Mesendoderm (in vitro differentiated cells): Measurements from ENCODE around the gene MACF1.
A peak's percentile ranks its signal among the peaks of the same experiment; 100 is the strongest.

Source experiments
- DNase-seq: peaks from one replicate; pipeline ENCODE4 v3.0.0; 2013
- H2AK5ac ChIP-seq: 2 replicates; pipeline ENCODE4 v1.6.1; 2013; ENCODE audit warnings: low read length, inconsistent platforms
- H2BK120ac ChIP-seq: 2 replicates; pipeline ENCODE4 v1.6.1; 2013; ENCODE audit warnings: low read depth, mild to moderate bottlenecking, low read length, moderate library complexity, mixed read lengths
- H2BK15ac ChIP-seq: replicated peaks from 2 replicates; pipeline ENCODE4 v1.6.1; 2013; ENCODE audit warnings: low read depth, mild to moderate bottlenecking, moderate library complexity
- H2BK5ac ChIP-seq: 2 replicates; pipeline ENCODE4 v1.6.1; 2013; ENCODE audit warnings: low read length, inconsistent platforms
- H3K18ac ChIP-seq: 2 replicates; pipeline ENCODE4 v1.6.1; 2013; ENCODE audit warnings: mild to moderate bottlenecking, low read length, mixed read lengths
- H3K23ac ChIP-seq: one replicate; pipeline ENCODE4 v1.6.1; 2013; ENCODE audit warnings: low read length
- H3K27ac ChIP-seq: 2 replicates; pipeline ENCODE4 v1.5.1; 2013; ENCODE audit warnings: low read depth, mild to moderate bottlenecking, inconsistent platforms, low read length, moderate library complexity
- H3K27me3 ChIP-seq: 2 replicates; pipeline ENCODE4 v1.6.1; 2013; ENCODE audit warnings: low read length, control low read depth, mild to moderate bottlenecking, inconsistent platforms; ENCODE audit not compliant: insufficient read depth, poor library complexity
- H3K36me3 ChIP-seq: 2 replicates; pipeline ENCODE4 v1.6.1; 2013; ENCODE audit warnings: low read length, inconsistent platforms; ENCODE audit not compliant: control insufficient read depth, insufficient read depth
- H3K4ac ChIP-seq: one replicate; pipeline ENCODE4 v1.6.1; 2013; ENCODE audit warnings: low read depth, mild to moderate bottlenecking, low read length, moderate library complexity
- H3K4me1 ChIP-seq: 2 replicates; pipeline ENCODE4 v1.6.1; 2013; ENCODE audit warnings: low read depth, low read length, inconsistent platforms; ENCODE audit not compliant: control insufficient read depth
- H3K4me2 ChIP-seq: 2 replicates; pipeline ENCODE4 v1.6.1; 2013; ENCODE audit warnings: low read length
- H3K4me3 ChIP-seq: 2 replicates; pipeline ENCODE4 v1.5.1; 2013; ENCODE audit warnings: mild to moderate bottlenecking, low read length
- H3K56ac ChIP-seq: one replicate; pipeline ENCODE4 v1.6.1; 2013; ENCODE audit warnings: low read length
- H3K79me1 ChIP-seq: 2 replicates; pipeline ENCODE4 v1.6.1; 2013; ENCODE audit warnings: low read length, inconsistent platforms
- H3K79me2 ChIP-seq: 2 replicates; pipeline ENCODE4 v1.6.1; 2013; ENCODE audit warnings: mild to moderate bottlenecking, low read length; ENCODE audit not compliant: control insufficient read depth, insufficient read depth
- H3K9ac ChIP-seq: 2 replicates; pipeline ENCODE4 v1.6.1; 2013; ENCODE audit warnings: low read length, inconsistent platforms
- H4K5ac ChIP-seq: one replicate; pipeline ENCODE4 v1.6.1; 2013; ENCODE audit warnings: low read length
- H4K8ac ChIP-seq: one replicate; pipeline ENCODE4 v1.6.1; 2013; ENCODE audit warnings: low read depth, mild to moderate bottlenecking, control low read depth, low read length, moderate library complexity
- WGBS: extraction: QIAGEN DNeasy Blood & Tissue Kit; methylation state at CpG from one replicate; pipeline ENCODE4 v1.1.7; 2013; ENCODE audit warnings: low lambda C conversion rate, missing lambda C conversion rate; ENCODE audit not compliant: insufficient coverage; ENCODE audit errors: extremely low coverage; 5-methylcytosine and 5-hydroxymethylcytosine counted together

The MACF1 gene

DNA sequence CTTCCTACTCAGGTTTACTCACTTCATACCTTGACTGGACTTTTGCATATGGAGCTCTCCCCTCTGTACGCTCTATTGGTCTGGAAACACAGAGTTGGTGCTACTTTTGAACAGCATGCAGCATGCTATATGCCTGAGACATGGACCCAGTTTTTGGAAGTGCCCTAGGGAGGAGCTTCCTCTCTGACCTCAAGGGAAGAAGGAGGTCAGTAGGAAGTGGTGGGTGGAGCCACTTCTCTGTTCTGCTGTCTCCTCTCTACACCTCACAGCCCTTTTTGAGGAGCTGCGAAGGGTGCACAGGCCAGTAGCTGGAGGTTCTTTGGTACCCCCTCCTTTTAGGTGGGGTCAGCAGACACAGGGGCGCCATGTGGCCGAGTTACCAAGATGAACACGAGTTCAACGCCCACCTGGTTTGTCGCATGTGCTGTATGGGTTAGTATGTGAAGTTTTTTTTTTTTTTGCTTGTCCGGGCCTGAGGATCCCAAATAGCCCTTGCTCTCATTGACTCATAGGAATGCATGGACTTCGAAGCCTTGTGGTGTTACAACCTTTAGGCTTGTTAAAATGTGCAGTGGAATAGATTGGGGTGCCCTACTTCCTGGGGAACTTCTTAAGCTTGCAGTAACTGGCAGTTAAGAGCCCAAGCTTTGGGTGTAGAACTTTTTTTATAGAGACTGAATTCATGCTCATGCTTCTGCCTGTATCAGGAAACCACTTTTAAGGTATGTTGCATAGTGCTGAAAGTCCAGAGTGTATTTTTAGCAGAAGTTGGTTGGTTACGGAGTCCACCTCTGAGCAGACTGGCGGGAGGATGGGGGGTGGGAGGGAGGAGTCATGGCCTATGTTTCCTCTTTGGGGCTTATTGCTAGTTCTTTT is 10.7 kb downstream of the MACF1 start:
- Histone ChIP-seq H4K5ac (no peak overlapping the region), H3K36me3 (no peaks in the 10 kb centered on the region), H3K56ac (no peak overlapping the region), H3K18ac (no peak overlapping the region), H3K23ac (no peak overlapping the region), H2AK5ac (no peak overlapping the region), H2BK5ac (no peak overlapping the region), H2BK15ac (no peak overlapping the region), H4K8ac (no peak overlapping the region), H3K4me2 (no peak overlapping the region), H3K79me2 (peaks cover 6% of the 10 kb centered on the region), H2BK120ac (no peak overlapping the region), H3K27ac (peak overlapping the region; percentile 66), H3K9ac (no peak overlapping the region), H3K4me3 (no peak overlapping the region), H3K4ac (no peak overlapping the region), H3K4me1 (peaks cover 16% of the 10 kb centered on the region), H3K79me1 (peaks cover 8% of the 10 kb centered on the region), H3K27me3 (no peaks in the 10 kb centered on the region)
- WGBS = no CpG with 5 or more reads among the region's 11 CpGs
- peak; percentile 39 for DNase-seq

GRCh38 chr1:39216771-39217170 is 12.3 kb downstream of the MACF1 start:
- Histone ChIP-seq H3K9ac (no peak overlapping the region), H3K79me2 (peaks cover 9% of the 10 kb centered on the region), H3K27ac (no peak overlapping the region), H2BK5ac (no peak overlapping the region), H3K23ac (no peak overlapping the region), H2AK5ac (no peak overlapping the region), H4K8ac (no peak overlapping the region), H3K36me3 (no peaks in the 10 kb centered on the region), H3K18ac (no peak overlapping the region), H4K5ac (no peak overlapping the region), H2BK15ac (no peak overlapping the region), H3K4me1 (peaks cover 16% of the 10 kb centered on the region), H3K79me1 (peaks cover 8% of the 10 kb centered on the region), H2BK120ac (no peak overlapping the region), H3K4ac (no peak overlapping the region), H3K4me2 (no peak overlapping the region), H3K56ac (no peak overlapping the region), H3K27me3 (no peaks in the 10 kb centered on the region), H3K4me3 (no peak overlapping the region)
- WGBS = no CpG with 5 or more reads among the region's 4 CpGs
- DNase-seq = no peak

- no peak overlapping the region for H4K8ac ChIP-seq
- H3K4me2 ChIP-seq = no peak overlapping the region
- no peak overlapping the region for H4K5ac ChIP-seq
- H2AK5ac ChIP-seq = no peak overlapping the region
- no peaks in the 10 kb centered on the region for H3K36me3 ChIP-seq
- no peak overlapping the region for H3K9ac ChIP-seq
- H3K79me2 ChIP-seq = peaks cover 16% of the 10 kb centered on the region
- H3K27me3 ChIP-seq = no peaks in the 10 kb centered on the region
- no peak overlapping the region for H3K23ac ChIP-seq
- peaks cover 3% of the 10 kb centered on the region for H3K79me1 ChIP-seq
- no peaks in the 10 kb centered on the region for H3K4me1 ChIP-seq
- H2BK120ac ChIP-seq = no peak overlapping the region
- H3K18ac ChIP-seq = no peak overlapping the region
- H2BK15ac ChIP-seq = no peak overlapping the region
- H3K4me3 ChIP-seq = no peak overlapping the region
- 100% methylated on average over 1 of the region's 10 CpGs for WGBS
- peak; percentile 25 for DNase-seq
- no peak overlapping the region for H2BK5ac ChIP-seq
- no peak overlapping the region for H3K27ac ChIP-seq
- H3K4ac ChIP-seq = no peak overlapping the region
- no peak overlapping the region for H3K56ac ChIP-seq
Measured at GRCh38 chr1:39220891-39221870, 16.7 kb downstream of the MACF1 start.

DNA sequence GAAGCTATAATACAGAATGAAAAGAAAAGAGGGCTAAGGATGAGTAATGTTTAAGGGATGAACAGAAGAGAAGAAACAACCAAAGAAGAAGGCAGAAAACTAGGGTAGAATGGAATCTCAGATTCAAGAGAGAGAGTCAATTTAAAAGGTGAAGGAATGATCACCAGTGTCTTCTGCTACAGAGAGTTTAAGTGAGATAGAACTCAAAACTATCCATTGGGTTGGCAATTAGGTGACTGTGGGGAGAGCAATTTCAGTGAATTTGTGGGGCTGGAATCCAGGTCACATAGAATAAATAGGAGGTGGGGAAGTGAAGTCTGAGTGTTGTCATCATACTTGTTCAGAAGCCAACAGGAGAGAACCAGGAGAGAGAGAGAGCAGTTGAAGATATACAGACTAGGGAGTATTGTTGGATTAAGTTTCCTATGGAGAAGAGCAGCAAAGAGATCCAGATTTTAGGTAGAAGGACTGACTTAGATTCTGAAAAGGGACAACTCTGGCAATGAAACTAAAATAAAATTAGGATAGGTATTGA is 19.9 kb downstream of the MACF1 start:
- H2BK15ac ChIP-seq = no peak overlapping the region
- no peaks in the 10 kb centered on the region for H3K4me1 ChIP-seq
- H3K27me3 ChIP-seq = no peaks in the 10 kb centered on the region
- no peaks in the 10 kb centered on the region for H3K36me3 ChIP-seq
- H2BK120ac ChIP-seq = no peak overlapping the region
- H3K79me1 ChIP-seq = peaks cover 3% of the 10 kb centered on the region
- no peak overlapping the region for H3K9ac ChIP-seq
- no peak overlapping the region for H3K4ac ChIP-seq
- H3K79me2 ChIP-seq = peaks cover 19% of the 10 kb centered on the region
- no peak overlapping the region for H3K18ac ChIP-seq
- no peak overlapping the region for H3K4me3 ChIP-seq
- H3K23ac ChIP-seq = no peak overlapping the region
- no peak overlapping the region for H3K4me2 ChIP-seq
- no peak overlapping the region for H2AK5ac ChIP-seq
- no peak overlapping the region for H4K5ac ChIP-seq
- no peak overlapping the region for H3K56ac ChIP-seq
- no peak overlapping the region for H4K8ac ChIP-seq
- H3K27ac ChIP-seq = no peak overlapping the region
- no peak for DNase-seq
- no peak overlapping the region for H2BK5ac ChIP-seq

DNA sequence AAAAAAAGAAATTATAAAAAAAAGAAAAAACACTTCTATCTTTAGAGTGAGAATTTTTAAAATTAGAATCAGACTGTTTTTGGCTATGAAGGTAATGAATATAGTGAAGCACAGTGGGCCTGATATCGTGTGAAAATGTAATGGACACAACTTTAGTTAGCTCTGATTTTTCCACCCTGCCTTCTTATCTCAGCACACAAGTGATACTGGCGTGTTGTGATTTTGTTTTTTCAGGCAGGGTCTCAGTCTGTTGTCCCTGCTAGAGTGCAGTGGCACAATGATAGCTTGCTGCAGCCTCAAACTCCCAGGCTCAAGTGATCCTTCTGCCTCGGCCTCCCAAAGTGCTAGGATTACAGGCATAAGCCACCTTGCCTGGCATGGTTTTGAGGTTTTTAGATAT is 22.3 kb downstream of the MACF1 start:
- no peak for DNase-seq
- Histone ChIP-seq H3K27me3 (no peaks in the 10 kb centered on the region), H3K27ac (no peak overlapping the region), H3K18ac (no peak overlapping the region), H2BK15ac (no peak overlapping the region), H3K4ac (no peak overlapping the region), H2BK120ac (no peak overlapping the region), H3K4me3 (no peak overlapping the region), H3K36me3 (no peaks in the 10 kb centered on the region), H3K4me2 (no peak overlapping the region), H4K5ac (no peak overlapping the region), H3K56ac (no peak overlapping the region), H3K79me1 (peaks cover 9% of the 10 kb centered on the region), H3K4me1 (peaks cover 6% of the 10 kb centered on the region), H3K9ac (no peak overlapping the region), H4K8ac (no peak overlapping the region), H3K79me2 (peaks cover 18% of the 10 kb centered on the region), H2BK5ac (no peak overlapping the region), H2AK5ac (no peak overlapping the region), H3K23ac (no peak overlapping the region)
- WGBS = no CpG with 5 or more reads among the region's 3 CpGs
